H1 (cell line): ENCODE data around the gene CIDEA. TPM values are rescaled to one million over a fixed set of nuclear protein-coding genes. Genes with fewer than 3 reads are reported as not detected.

Source experiments
- CBX8 ChIP-seq: fragments of 300-800, 300-1000 bp; sonication (generic); IDR thresholded peaks from 2 replicates; pipeline ENCODE4 v1.7.1; 2016; ENCODE audit warnings: low read depth, low read length, borderline replicate concordance
- CTBP2 ChIP-seq: IDR thresholded peaks from 2 replicates; pipeline ENCODE4 v1.7.0; 2011; ENCODE audit warnings: borderline replicate concordance, mild to moderate bottlenecking, moderate library complexity, mixed read lengths, low read length; ENCODE audit not compliant: insufficient read depth, insufficient read length
- FOSL1 ChIP-seq: IDR thresholded peaks from 2 replicates; pipeline ENCODE4 v1.6.1; 2011; ENCODE audit warnings: mild to moderate bottlenecking, low read depth, low read length, moderate library complexity; ENCODE audit not compliant: insufficient read depth
- KDM5A ChIP-seq: fragments of 200-600 bp; IDR thresholded peaks from 2 replicates; pipeline ENCODE4 v1.7.1; 2012; ENCODE audit warnings: mild to moderate bottlenecking, low read length, inconsistent platforms, mixed read lengths
- MAX ChIP-seq: IDR thresholded peaks from 2 replicates; pipeline ENCODE4 v1.6.1; 2012; ENCODE audit warnings: inconsistent platforms
- SRF ChIP-seq: IDR thresholded peaks from 2 replicates; pipeline ENCODE4 v1.6.1; 2011; ENCODE audit warnings: mild to moderate bottlenecking, low read depth, low read length, moderate library complexity
- polyA plus RNA-seq, 7 experiments: library from polyadenylated mRNA; depleted of rRNA in 3 of 7; stranded (reverse) in 5 of 7; unstranded in 2 of 7; fragments of >200 nt in 5 of 7; fragments of 200-250 nt in 2 of 7; gene quantifications; 1 replicate in 5 of 7; 2 replicates in 1 of 7; 4 replicates in 1 of 7; pipeline versions ENCODE4 v1.2.1 to v1.2.3, GENCODE V29; 2011 to 2013; ENCODE audit warnings: missing spikeins in 2 of 7, mixed read lengths in 2 of 7
- total RNA-seq: library from RNA; stranded (reverse); fragmentation: NEBNext Ultra II Directional; extraction: Animal tissue kit (Norgen Biotek cat#: 25700); gene quantifications from 2 replicates; pipeline ENCODE4 v1.2.1, GENCODE V29; 2021

Gene CIDEA
- total and polyA plus RNA-seq, 2 of the 8 experiments (the other 6 are each of a cell fraction or from before 2014, with no cell fraction given): not detected

GRCh38 chr18:12287684-12288402 is 33.7 kb downstream of the CIDEA start (continued):
- TF ChIP-seq SRF (no peak), FOSL1 (no peak), CBX8 (no peak), KDM5A (no peak), MAX (no peak; the same call in 1 of the 2 replicates), CTBP2 (no peak)
